Sciatic nerve (tissue), 2 donors: ENCODE measurements around the gene MLLT3. TPM values are rescaled to one million over a fixed set of nuclear protein-coding genes. Genes with fewer than 3 reads are reported as not detected.

Source experiments
- ATAC-seq: fragments of 200-7000 bp; cut with Tn5 transposase; one replicate; pipeline ENCODE4 v1.9.1; 2020; ENCODE audit warnings: mild to moderate bottlenecking, moderate library complexity
- DNase-seq: peaks from one replicate; pipeline ENCODE4 v3.0.0-alpha.2; 2020; ENCODE audit warnings: low spot score
- intact Hi-C: fragments of 100-400 bp; cut with DNase I; formaldehyde crosslinking; loops from one replicate; pipeline ENCODE4 v1.14.2; 2022
- microRNA-seq: library from miRNA; unstranded; fragments of <30 nt; microRNA quantifications from one replicate; pipeline ENCODE4 v1.2.0, GENCODE V29; 2020
- total RNA-seq: library from RNA; stranded (reverse); fragmentation: NEBNext Ultra II Directional; extraction: Animal tissue kit (Norgen Biotek cat#: 25700); gene quantifications from one replicate; pipeline ENCODE4 v1.2.1, GENCODE V29; 2021
- donor health status: DM: no; HTN: no; CAD: no.
- donor health status: DM: no; HTN: no; CAD: no.

MLLT3 gene
- total RNA-seq, 1 donor from 2014 or later: 19.3 TPM

DNA sequence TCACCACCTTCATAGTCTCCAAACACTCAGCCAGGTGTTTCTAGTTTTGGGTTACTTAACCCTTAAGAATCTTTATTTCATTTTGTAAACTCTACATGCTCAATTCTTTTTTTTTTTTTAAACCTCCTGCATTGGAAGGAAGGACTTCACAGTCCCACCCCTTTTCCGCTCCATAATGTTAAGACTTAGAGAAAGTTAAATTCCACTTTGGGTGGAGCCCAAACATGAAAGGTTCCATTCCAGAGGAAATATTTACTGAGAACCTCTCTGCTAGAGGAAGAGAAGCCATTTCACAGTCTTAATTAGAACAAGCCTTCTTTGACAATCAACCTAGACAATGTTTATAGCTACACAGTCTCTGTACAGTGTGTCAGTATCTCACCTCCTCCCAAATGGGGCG lies 312.3 kb downstream of the MLLT3 start:
- DNase-seq (no peak), ATAC-seq (no peak)
- intact Hi-C loops: no loop called here

DNA sequence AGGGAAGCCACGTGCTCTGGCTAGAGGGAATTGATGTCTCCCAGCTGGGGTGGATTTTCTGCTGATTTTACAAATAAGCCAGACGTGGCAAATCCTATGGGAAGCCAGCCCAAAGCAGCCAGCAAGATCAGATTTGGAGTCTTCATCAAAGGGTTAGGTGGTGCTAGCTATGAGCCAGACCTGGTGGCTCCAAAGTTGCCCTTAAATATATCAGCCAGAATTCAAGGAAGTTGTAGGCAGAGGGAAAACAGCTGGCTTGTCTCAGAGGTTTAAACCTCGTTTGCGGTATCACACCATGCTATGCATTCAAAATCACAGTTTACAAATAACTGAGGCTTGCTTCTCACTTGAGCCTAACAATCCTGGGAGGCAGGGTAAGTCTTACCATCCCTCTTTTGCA lies 313.2 kb downstream of the MLLT3 start:
- ATAC-seq (no peak), DNase-seq (no peak)
- intact Hi-C loops: no loop called here

DNA sequence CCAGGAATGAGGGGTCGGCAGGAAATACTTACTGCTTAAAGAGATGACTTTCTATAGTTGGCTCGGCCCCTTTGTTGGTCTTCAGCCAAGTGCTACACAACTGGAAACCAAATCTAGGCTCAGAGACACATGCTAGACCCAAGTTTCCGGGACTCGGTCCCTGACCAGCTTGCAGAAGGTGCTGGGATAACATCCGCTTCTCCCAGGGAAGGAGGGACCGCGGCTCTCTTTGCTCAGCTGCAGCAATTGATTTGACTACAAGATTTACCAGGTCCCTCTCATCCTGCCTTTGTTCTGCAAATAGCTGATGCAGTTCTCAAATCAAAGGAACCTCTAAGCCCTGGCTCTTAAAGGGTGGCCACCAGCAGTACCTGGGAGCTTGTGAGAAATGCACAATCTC lies 314.7 kb downstream of the MLLT3 start:
- no peak for ATAC-seq
- intact Hi-C loops: no loop called here
- no peak for DNase-seq

DNA sequence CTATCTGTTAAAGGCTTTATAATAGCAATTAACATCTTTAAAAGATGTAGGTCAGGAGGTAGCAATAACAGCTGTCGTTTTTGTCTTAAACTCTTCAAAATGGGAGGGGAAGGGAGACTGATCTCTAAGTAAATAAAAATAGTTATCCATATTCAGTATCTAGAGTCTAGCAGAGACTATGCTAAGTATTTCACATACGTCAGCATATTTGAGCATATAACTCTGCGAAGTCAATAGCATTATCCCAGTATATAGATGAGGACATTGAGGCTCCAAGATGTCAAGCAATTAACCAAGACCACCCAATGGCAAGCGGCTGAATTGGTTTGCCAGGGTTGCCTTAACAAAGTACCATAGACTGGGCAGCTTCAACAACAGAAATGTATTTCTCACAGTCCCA lies 316.8 kb downstream of the MLLT3 start:
- DNase-seq (no peak), ATAC-seq (no peak)
- intact Hi-C loops: no loop called here

DNA sequence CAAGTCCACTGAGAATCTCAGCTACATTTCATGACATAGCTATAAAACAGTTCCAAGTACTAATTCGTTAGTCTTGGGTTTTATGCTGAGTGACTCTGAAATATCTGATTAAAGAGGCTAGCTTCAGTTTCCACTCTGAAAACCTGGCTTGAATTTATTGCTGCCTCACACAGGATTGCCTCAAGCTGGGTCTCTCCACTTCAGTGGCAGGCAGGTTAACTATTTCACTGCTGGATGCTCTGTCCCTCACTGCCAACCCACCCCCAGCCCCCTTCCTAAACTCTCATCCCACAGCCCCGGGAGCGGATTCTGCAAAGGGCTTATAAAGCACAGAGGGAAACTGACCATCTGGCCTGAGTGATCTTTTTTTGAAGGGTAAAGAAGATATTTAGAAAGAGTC lies 318.3 kb downstream of the MLLT3 start:
- intact Hi-C loops: no loop called here

DNA sequence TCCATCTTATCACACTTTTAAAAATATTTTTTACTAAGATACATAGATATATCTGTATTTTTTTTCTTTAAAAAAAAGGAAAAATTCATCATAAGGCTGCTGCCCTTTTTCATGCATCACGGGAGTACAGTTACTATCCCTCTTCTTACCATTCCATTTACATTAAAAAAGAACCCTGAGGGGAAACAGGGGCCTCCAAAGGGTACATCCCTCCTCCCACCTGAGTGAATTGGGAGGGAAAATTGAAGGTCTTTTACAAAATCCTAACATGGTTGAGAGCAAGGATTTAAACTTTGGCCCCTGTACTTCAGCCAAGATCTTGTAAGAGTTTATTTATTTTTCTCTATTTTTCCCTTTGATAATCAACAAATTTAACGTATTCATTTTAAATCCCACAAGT lies 319.2 kb downstream of the MLLT3 start:
- ATAC-seq: no peak
- intact Hi-C loops: no loop called here

More for the DNA sequence above, 318.3 kb downstream of the MLLT3 start:
- ATAC-seq (no peak), DNase-seq (no peak)

DNA sequence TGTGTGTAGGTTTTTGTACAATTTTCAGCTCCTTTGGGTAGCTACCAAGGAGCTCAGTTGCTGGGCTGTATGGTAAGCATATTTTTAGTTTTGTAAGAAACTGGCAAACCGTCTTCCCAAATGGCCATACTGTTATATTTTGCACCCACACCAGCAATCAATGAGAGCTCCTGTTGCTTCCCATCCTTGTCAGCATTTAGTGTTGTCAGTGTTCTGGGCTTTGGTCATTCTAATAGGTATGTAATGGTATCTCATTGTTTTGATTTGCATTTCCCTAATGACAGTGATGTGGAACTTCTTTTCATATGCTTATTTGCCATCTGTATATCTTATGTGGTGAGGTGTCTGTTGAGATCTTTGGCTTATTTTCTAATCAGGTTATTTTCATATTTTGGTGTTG lies 320.1 kb downstream of the MLLT3 start:
- intact Hi-C loops: no loop called here
- DNase-seq (no peak), ATAC-seq (no peak)

More for the DNA sequence above, 319.2 kb downstream of the MLLT3 start:
- no peak for DNase-seq

DNA sequence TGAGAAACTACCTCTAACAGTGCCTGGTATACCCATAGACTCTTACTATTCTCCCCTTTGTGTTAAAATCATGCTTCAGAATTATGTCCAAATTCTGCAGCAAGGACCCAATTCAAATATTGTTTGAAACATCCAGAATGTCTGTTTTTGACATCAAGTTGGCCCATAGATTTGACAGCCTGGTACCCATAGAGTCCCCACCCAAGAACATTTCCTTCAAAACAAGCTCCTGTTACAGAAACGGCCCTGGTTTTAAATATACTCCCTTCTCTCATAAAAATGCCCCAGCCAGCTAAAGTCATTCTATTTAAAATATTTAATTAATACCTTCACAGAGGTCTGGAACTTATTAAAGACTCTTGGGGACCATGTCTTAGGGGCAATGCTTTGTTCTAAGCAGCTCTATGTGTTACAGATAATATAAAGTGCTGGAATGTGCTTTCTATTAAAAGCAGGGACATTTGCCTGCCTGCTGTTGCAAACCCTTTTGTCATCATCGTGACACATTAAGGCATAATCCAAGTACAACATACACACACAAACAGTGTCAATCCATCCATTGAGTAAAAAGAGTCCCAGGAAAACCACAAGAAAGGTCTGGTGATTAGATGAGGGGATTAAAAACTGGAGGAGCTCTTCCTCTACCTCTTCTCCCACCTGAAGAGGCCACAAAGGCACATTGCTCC lies 321.7 kb downstream of the MLLT3 start:
- ATAC-seq: no peak
- intact Hi-C loops: no loop called here
- DNase-seq: no peak

DNA sequence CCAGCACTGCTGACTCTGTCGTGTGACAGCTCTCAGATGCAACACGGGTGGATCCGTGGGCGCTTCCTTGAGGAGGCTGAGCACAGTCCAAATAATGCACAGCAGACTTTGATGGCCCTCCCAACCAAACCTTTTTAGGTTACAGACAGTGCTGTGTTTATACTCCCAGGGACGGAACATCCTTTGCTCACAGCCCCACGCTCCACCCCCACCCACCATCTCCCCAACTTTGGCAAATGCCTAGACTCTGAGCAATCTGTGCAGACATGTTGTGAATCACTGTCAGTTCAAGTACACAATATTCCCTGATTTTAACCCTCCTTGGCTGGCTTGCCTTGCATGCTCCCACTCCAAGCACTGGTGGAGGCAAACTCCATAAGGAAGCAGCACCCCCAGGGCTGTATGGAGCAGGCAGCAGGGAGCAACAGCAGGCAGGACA lies 324.6 kb downstream of the MLLT3 start:
- DNase-seq: no peak
- intact Hi-C loops: no loop called here
- no peak for ATAC-seq

DNA sequence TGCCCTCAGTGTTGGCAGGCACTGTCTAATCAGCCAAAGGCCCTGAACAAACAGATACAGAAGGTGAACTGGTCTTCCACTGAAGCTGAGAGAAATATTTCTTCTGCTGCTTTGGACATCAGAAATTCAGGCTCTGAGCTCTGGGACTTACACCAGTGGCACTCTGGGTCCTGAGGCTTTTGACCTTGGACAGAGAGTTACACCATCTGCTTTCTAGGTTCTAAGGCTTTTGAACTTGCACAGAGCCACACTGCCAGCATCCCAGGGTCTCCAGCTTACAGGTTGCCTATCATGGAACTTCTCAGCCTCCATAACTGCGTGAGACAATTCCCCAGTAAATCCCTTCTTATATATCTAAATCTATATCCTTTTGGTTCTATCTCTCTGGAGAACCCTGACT lies 326.7 kb downstream of the MLLT3 start:
- intact Hi-C loops: no loop called here
- DNase-seq (no peak), ATAC-seq (no peak)

DNA sequence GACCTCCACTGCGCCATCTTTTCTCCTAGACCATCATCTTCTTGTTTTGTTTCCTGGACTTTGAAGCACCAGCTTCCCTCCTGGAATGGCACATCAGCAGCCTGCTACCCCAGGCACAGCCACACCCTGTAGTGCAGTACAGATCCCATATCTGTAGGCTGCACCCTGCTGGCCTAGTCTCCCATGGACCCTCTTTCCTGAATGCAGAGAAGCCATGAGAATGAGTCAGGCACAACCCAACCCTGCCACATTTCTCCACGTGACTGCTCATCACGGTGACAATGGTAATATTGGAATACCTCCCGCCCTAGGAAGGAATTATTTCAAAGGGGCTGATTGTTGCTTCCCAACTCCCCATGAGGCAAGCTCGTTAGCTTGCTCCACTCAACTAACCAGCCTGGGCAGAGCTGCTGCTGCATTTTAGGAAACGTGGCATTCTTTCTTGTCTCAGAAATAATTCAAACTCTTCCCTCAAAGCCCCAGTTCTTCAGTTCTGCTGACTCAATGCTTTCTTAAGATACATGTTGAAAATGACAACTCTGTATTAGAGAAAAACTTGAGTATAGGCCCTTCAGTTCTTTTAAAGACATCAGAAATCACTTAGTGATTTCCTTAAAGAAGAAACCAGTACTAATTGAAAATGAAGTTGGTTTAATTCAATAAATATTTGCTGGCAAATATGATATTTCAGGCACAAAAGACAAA lies 328.1 kb downstream of the MLLT3 start:
- DNase-seq: no peak
- ATAC-seq: no peak

DNA sequence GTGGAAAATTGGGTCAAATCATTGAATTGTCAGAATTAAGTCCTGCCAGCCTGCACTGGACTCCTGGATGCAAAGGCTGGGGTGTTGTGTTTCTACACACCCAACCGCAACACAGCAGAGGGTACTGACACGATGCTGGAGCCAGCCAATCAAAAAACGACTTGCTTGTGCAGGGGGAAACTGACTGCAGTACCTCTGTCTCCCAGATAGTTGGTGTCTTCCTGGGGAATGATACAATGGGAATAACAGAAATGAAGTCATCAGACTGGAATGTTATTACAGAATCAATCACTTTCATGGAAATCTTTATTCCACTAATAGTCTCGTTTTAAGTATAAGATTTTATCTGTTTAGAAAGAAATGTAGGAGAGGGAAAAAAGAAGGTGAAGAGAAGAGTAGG lies 330.3 kb downstream of the MLLT3 start:
- DNase-seq (no peak), ATAC-seq (no peak)
- intact Hi-C loops: no loop called here

More for the DNA sequence above, 328.1 kb downstream of the MLLT3 start:
- intact Hi-C loops: no loop called here

Small RNA genes lying within 50 kb of the gene (microRNA-seq; reads per million reads assigned to microRNA genes)
- gene MIR4473: 2.2 reads per million
- 1.1 reads per million for gene MIR4474

Other genes starting within 250 kb of the MLLT3 start
- 22.5 TPM for gene FOCAD, start 61.8 kb upstream of the MLLT3 start, total RNA-seq